Chondrocyte (in vitro differentiated cells): Measurements from ENCODE around the gene MEF2B. TPM values are rescaled to one million over a fixed set of nuclear protein-coding genes. Genes with fewer than 3 reads are reported as not detected.
A peak's percentile ranks its signal among the peaks of the same experiment; 100 is the strongest.

Source experiments
- DNase-seq: peaks from one replicate; pipeline ENCODE4 v3.0.0; 2021; ENCODE audit warnings: mixed read lengths, low spot score
- H3K27ac Mint-ChIP-seq: one replicate; pipeline ENCODE4 v1.8.0; 2021; ENCODE audit warnings: mild to moderate bottlenecking, moderate library complexity, mixed read lengths; ENCODE audit not compliant: unreplicated experiment
- H3K27me3 Mint-ChIP-seq: 2 replicates; pipeline ENCODE4 v1.8.0; 2021; ENCODE audit warnings: low read depth, mixed read lengths
- H3K36me3 Mint-ChIP-seq: 2 replicates; pipeline ENCODE4 v1.8.0; 2021; ENCODE audit warnings: low read depth, mixed read lengths
- H3K4me1 Mint-ChIP-seq: 2 replicates; pipeline ENCODE4 v1.8.0; 2021; ENCODE audit warnings: low read depth, mild to moderate bottlenecking, mixed read lengths
- H3K4me3 Mint-ChIP-seq: one replicate; pipeline ENCODE4 v1.8.0; 2021; ENCODE audit warnings: mild to moderate bottlenecking, moderate library complexity, mixed read lengths; ENCODE audit not compliant: unreplicated experiment
- H3K9me3 Mint-ChIP-seq: 2 replicates; pipeline ENCODE4 v1.8.0; 2021; ENCODE audit warnings: low read depth, mixed read lengths
- total RNA-seq: library from RNA; stranded (reverse); gene quantifications from 3 replicates; pipeline ENCODE4 v1.2.1, GENCODE V29; 2021
- TF ChIP-seq, protein P1 (sequence below): fragments of 200-600 bp; sonication (generic); IDR thresholded peaks from 2 replicates; pipeline ENCODE4 v1.5.0; 2021; ENCODE audit warnings: antibody characterized with exemption, mild to moderate bottlenecking, moderate library complexity

MEF2B gene
- total RNA-seq, 1 donor from 2014 or later: 1.2 TPM

DNA sequence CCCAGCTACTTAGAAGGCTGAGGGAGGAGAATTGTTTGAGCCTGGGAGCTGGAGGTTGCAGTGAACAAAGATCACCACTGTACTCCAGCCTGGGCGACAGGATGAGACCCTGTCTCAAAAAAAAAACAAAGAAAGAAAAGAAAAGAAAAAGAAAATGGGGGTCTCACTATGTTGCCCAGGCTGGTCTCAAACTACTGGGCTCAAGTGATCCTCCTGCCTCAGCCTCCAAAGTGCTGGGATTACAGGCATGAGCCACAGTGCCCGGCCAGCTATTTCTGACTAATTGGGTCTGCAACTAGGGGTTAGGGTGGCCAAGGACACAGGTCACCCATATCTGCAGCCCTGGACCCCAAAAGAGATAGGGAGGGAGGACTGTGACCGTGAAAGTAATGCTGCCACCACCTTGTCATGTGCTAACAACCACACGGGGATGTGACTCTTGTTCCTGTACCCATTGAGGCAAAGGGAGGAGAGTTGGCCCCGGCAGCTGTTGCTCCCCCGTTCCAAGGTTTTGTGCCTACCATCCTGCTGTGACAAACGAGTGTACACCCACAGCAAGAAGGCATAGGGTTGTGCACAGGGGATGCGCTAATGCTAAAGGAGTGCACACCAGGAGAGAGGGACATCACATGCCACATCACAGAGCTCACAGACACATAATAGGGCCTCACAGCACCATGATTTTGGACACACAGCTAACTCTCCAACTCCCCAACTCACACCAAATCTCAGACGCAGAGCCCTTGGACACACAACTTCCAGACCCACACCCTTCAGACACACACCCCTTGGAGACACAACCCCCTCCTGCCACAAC is 619 bp downstream of the MEF2B start:
- Mint-ChIP-seq H3K4me3 (peak overlapping the region; percentile 55), H3K27ac (no peak overlapping the region), H3K27me3 (no peaks in the 10 kb centered on the region), H3K36me3 (no peaks in the 10 kb centered on the region), H3K4me1 (peaks cover 25% of the 10 kb centered on the region), H3K9me3 (no peaks in the 10 kb centered on the region)
- TF ChIP-seq, protein P1, sequence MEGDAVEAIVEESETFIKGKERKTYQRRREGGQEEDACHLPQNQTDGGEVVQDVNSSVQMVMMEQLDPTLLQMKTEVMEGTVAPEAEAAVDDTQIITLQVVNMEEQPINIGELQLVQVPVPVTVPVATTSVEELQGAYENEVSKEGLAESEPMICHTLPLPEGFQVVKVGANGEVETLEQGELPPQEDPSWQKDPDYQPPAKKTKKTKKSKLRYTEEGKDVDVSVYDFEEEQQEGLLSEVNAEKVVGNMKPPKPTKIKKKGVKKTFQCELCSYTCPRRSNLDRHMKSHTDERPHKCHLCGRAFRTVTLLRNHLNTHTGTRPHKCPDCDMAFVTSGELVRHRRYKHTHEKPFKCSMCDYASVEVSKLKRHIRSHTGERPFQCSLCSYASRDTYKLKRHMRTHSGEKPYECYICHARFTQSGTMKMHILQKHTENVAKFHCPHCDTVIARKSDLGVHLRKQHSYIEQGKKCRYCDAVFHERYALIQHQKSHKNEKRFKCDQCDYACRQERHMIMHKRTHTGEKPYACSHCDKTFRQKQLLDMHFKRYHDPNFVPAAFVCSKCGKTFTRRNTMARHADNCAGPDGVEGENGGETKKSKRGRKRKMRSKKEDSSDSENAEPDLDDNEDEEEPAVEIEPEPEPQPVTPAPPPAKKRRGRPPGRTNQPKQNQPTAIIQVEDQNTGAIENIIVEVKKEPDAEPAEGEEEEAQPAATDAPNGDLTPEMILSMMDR: no peak
- no peak for DNase-seq

DNA sequence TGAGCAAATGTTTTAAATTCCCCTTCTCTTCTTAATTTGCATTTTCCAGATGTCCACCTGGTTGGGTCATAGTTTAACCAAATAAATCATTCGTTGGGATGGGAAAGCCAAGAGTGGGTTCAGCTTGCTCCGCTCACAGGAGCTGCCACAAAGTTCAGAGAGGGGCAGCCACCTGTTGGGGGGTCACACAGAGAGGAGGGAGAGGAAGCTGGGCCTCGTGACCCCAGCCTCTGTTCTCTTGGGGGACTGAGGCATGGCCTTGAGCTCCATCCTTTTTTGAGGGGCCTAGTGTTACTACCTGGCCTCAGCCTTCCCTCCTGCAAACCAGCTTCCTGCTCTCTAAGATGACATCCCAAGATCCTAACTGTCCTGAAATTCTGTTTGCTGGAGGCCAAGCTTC is 2.5 kb downstream of the MEF2B start:
- H3K4me1 Mint-ChIP-seq: peaks cover 25% of the 10 kb centered on the region
- DNase-seq: no peak
- TF ChIP-seq, protein P1: no peak
- no peak overlapping the region for H3K27ac Mint-ChIP-seq
- no peaks in the 10 kb centered on the region for H3K27me3 Mint-ChIP-seq
- no peaks in the 10 kb centered on the region for H3K9me3 Mint-ChIP-seq
- H3K36me3 Mint-ChIP-seq: no peaks in the 10 kb centered on the region
- H3K4me3 Mint-ChIP-seq: no peak overlapping the region

DNA sequence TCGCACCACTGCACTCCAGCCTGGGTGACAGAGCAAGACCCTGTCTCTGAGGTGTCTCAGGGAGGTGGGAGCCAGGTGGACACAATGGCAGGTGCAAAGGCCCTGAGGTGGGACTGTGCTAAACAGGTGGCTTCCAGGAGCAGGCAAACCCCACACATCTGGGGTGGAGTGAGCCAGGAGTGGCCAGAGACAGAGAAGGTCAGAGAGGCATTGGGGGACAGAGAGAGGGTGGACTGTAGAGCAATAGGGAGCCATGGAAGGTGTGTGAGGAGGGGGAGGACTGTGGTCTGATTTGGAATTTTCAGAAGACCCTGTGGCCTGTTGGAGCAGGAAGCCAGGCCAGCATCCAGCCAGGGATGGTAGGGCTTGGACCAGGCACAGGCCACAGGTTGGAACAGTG is 4.7 kb downstream of the MEF2B start:
- peaks cover 9% of the 10 kb centered on the region for H3K4me1 Mint-ChIP-seq
- H3K36me3 Mint-ChIP-seq: no peaks in the 10 kb centered on the region
- H3K27ac Mint-ChIP-seq: no peak overlapping the region
- H3K4me3 Mint-ChIP-seq: no peak overlapping the region
- no peaks in the 10 kb centered on the region for H3K9me3 Mint-ChIP-seq
- TF ChIP-seq, protein P1: no peak
- no peaks in the 10 kb centered on the region for H3K27me3 Mint-ChIP-seq
- no peak for DNase-seq

DNA sequence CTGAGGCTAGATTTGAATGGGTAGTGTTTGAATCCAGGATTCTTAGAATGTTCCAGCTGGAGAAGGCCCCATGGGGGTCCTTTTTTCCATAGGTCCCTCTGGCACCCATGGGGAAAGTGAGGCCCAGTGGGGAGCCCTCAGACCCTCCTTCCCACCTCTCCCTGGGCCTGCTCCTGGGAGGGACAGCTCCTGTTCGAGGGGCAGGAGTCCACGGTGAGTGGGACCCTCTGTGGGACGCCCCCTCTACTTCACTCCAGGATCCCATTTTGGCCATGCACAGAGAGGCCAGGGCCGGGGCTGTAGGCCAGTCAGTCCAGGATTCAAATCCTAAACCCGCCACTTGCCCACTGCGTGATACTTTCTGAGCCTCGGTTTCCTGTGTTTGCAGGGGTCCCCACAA is 7.6 kb downstream of the MEF2B start:
- Mint-ChIP-seq H3K27ac (no peak overlapping the region), H3K36me3 (no peaks in the 10 kb centered on the region), H3K4me3 (no peak overlapping the region), H3K4me1 (no peaks in the 10 kb centered on the region), H3K9me3 (no peaks in the 10 kb centered on the region), H3K27me3 (no peaks in the 10 kb centered on the region)
- TF ChIP-seq, protein P1: no peak
- DNase-seq: no peak

DNA sequence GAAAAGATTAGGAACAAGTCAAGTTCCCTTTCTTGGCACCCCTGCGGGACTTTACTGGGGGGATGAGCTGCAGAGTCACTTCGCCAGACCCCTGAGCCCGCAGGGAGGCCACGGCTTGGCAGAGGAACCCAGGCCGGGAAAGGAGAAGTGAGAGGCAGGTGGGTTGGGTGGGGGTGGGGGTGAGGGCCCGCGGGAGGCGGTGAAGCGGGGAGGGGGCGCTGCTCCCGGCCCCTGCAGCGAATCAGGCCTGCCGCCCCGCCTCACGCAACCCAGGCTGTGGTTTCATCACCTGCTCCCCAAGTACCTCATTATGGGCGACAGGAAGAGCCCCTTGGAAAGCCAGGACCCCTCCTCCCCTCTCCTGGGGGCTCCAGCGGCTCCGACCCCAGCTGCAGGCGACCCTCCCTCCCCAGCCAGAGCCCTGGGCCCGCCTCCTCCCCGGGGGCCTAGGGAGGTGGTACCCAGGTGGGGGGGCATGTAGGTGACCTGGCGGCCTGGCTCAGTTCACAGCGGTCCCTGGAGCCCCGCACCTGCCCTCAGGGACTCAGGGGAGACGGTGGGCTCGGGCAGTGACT is 9.5 kb downstream of the MEF2B start:
- H3K4me1 Mint-ChIP-seq: no peaks in the 10 kb centered on the region
- TF ChIP-seq, protein P1: no peak
- no peak overlapping the region for H3K4me3 Mint-ChIP-seq
- no peaks in the 10 kb centered on the region for H3K27me3 Mint-ChIP-seq
- H3K9me3 Mint-ChIP-seq: no peaks in the 10 kb centered on the region
- DNase-seq: no peak
- H3K27ac Mint-ChIP-seq: no peak overlapping the region
- peaks cover 9% of the 10 kb centered on the region for H3K36me3 Mint-ChIP-seq
